ENCODE measurements around the gene CANT1. TPM values are rescaled to one million over a fixed set of nuclear protein-coding genes. Genes with fewer than 3 reads are reported as not detected.

Gene CANT1
- total RNA-seq, 1 donor: 49.2 TPM

DNA sequence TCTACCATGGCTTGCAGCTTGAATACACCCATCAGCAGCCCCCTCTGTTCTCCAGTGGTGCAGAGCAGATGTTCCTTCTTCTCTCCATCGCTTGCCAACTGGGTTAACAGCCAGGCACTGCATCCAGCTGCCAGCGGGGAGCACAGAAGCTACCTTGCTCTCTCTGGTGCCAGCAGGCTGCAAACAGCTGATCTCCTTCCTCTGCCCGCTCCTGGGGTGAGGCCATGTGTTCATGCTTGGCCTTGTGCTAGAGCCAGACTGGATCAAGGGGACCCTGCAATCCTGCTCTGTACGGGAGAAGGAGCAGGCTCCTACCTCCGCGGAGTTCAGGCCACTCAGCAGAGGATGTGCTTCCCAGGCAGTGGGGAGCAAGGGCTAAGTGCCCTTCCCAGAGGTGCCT is 41.0 kb upstream of the CANT1 start:
- peaks cover 18% of the 10 kb centered on the region for H3K27me3 ChIP-seq (ENCODE audit: insufficient read depth, low read length)
- H4K20me1 ChIP-seq (ENCODE audit: insufficient read depth, low read length): no peaks in the 10 kb centered on the region
- no peak overlapping the region for H3K4me2 ChIP-seq (ENCODE audit: insufficient read depth, low read length)
- no peak overlapping the region for H3K27ac ChIP-seq (ENCODE audit: low read depth, low read length)
- TF ChIP-seq, protein P1, sequence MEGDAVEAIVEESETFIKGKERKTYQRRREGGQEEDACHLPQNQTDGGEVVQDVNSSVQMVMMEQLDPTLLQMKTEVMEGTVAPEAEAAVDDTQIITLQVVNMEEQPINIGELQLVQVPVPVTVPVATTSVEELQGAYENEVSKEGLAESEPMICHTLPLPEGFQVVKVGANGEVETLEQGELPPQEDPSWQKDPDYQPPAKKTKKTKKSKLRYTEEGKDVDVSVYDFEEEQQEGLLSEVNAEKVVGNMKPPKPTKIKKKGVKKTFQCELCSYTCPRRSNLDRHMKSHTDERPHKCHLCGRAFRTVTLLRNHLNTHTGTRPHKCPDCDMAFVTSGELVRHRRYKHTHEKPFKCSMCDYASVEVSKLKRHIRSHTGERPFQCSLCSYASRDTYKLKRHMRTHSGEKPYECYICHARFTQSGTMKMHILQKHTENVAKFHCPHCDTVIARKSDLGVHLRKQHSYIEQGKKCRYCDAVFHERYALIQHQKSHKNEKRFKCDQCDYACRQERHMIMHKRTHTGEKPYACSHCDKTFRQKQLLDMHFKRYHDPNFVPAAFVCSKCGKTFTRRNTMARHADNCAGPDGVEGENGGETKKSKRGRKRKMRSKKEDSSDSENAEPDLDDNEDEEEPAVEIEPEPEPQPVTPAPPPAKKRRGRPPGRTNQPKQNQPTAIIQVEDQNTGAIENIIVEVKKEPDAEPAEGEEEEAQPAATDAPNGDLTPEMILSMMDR (IDR thresholded peaks at IDR 0.05; ENCODE audit: extremely low read depth, low read depth, low read length): no peak
- peaks cover 14% of the 10 kb centered on the region for H3K4me1 ChIP-seq (ENCODE audit: insufficient read depth, low read length)
- no peaks in the 10 kb centered on the region for H3K9me3 ChIP-seq (ENCODE audit: low read depth, low read length)
- no peak overlapping the region for H3K4me3 ChIP-seq (ENCODE audit: insufficient read depth, low read length)
- no peak overlapping the region for H2AFZ ChIP-seq (ENCODE audit: low read length)
- H3K79me2 ChIP-seq (ENCODE audit: insufficient read depth, low read length): no peaks in the 10 kb centered on the region
- no peak for DNase-seq (ENCODE audit: insufficient read length, low spot score, missing footprints)
- no peaks in the 10 kb centered on the region for H3K36me3 ChIP-seq (ENCODE audit: insufficient read depth, low read length)

DNA sequence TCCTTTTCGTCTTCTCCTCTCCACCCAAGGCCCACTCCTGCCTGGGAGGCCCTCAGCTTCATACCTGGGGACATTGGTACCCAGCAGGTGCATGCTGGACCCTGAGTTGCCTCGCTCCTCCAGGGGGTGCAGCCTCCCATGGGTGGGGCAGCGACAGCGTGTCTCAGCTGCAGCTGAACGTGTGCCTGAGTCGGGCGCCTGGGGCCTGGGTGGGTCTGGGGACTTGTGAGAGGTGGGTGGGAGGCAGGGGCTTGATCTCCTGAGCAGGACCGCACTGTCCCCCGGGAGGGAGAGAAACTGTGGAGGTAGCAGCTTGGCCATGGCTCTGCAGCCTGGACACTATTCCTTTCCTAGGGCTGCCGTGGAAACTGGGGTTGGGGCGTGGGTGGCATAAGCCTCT is 40.3 kb upstream of the CANT1 start:
- H2AFZ ChIP-seq (ENCODE audit: low read length): no peak overlapping the region
- DNase-seq (ENCODE audit: insufficient read length, low spot score, missing footprints): peak; percentile 34
- H3K79me2 ChIP-seq (ENCODE audit: insufficient read depth, low read length): no peaks in the 10 kb centered on the region
- H3K9me3 ChIP-seq (ENCODE audit: low read depth, low read length): no peaks in the 10 kb centered on the region
- H4K20me1 ChIP-seq (ENCODE audit: insufficient read depth, low read length): no peaks in the 10 kb centered on the region
- H3K27me3 ChIP-seq (ENCODE audit: insufficient read depth, low read length): peaks cover 25% of the 10 kb centered on the region
- no peak overlapping the region for H3K27ac ChIP-seq (ENCODE audit: low read depth, low read length)
- H3K36me3 ChIP-seq (ENCODE audit: insufficient read depth, low read length): no peaks in the 10 kb centered on the region
- no peak overlapping the region for H3K4me3 ChIP-seq (ENCODE audit: insufficient read depth, low read length)
- TF ChIP-seq, protein P1 (IDR thresholded peaks at IDR 0.05; ENCODE audit: extremely low read depth, low read depth, low read length): no peak
- peaks cover 11% of the 10 kb centered on the region for H3K4me1 ChIP-seq (ENCODE audit: insufficient read depth, low read length)
- no peak overlapping the region for H3K4me2 ChIP-seq (ENCODE audit: insufficient read depth, low read length)

DNA sequence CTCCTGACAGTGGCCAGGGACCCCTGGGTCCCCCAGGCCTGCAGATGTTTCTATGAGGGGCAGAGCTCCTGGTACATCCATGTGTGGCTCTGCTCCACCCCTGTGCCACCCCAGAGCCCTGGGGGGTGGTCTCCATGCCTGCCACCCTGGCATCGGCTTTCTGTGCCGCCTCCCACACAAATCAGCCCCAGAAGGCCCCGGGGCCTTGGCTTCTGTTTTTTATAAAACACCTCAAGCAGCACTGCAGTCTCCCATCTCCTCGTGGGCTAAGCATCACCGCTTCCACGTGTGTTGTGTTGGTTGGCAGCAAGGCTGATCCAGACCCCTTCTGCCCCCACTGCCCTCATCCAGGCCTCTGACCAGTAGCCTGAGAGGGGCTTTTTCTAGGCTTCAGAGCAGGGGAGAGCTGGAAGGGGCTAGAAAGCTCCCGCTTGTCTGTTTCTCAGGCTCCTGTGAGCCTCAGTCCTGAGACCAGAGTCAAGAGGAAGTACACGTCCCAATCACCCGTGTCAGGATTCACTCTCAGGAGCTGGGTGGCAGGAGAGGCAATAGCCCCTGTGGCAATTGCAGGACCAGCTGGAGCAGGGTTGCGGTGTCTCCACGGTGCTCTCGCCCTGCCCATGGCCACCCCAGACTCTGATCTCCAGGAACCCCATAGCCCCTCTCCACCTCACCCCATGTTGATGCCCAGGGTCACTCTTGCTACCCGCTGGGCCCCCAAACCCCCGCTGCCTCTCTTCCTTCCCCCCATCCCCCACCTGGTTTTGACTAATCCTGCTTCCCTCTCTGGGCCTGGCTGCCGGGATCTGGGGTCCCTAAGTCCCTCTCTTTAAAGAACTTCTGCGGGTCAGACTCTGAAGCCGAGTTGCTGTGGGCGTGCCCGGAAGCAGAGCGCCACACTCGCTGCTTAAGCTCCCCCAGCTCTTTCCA is 39.5 kb upstream of the CANT1 start:
- Histone ChIP-seq H3K36me3 (ENCODE audit: insufficient read depth, low read length) (no peaks in the 10 kb centered on the region), H3K9me3 (ENCODE audit: low read depth, low read length) (no peaks in the 10 kb centered on the region), H2AFZ (ENCODE audit: low read length) (no peak overlapping the region), H3K27me3 (ENCODE audit: insufficient read depth, low read length) (peaks cover 27% of the 10 kb centered on the region), H3K4me1 (ENCODE audit: insufficient read depth, low read length) (peaks cover 11% of the 10 kb centered on the region), H3K4me3 (ENCODE audit: insufficient read depth, low read length) (no peak overlapping the region), H3K4me2 (ENCODE audit: insufficient read depth, low read length) (no peak overlapping the region), H3K27ac (ENCODE audit: low read depth, low read length) (no peak overlapping the region), H3K79me2 (ENCODE audit: insufficient read depth, low read length) (no peaks in the 10 kb centered on the region), H4K20me1 (ENCODE audit: insufficient read depth, low read length) (no peaks in the 10 kb centered on the region)
- peak; percentile 64 for DNase-seq (ENCODE audit: insufficient read length, low spot score, missing footprints)
- TF ChIP-seq, protein P1 (IDR thresholded peaks at IDR 0.05; ENCODE audit: extremely low read depth, low read depth, low read length): no peak
